IMR-90 (cell line): ENCODE results near the gene TTC29.

ENCODE experiments used
- CEBPB ChIP-seq: IDR thresholded peaks from 2 replicates; pipeline ENCODE4 v1.6.1; 2012; ENCODE audit warnings: low read depth, low read length, improper control_type of control experiment
- CHD1 ChIP-seq: IDR thresholded peaks from 2 replicates; pipeline ENCODE4 v1.6.1; 2012; ENCODE audit warnings: low read depth, low read length, improper control_type of control experiment
- FOS ChIP-seq: fragments of 150-350 bp; IDR thresholded peaks from 2 replicates; pipeline ENCODE4 v1.6.1; 2016; ENCODE audit warnings: low read depth, low read length
- NFE2L2 ChIP-seq: fragments of 150-350 bp; IDR thresholded peaks from 2 replicates; pipeline ENCODE4 v1.6.1; 2016; ENCODE audit warnings: low read depth, mild to moderate bottlenecking, low read length
- POLR2A ChIP-seq: IDR thresholded peaks from 2 replicates; pipeline ENCODE4 v1.6.1; 2012; ENCODE audit warnings: mild to moderate bottlenecking, low read depth, low read length
- RAD21 ChIP-seq: IDR thresholded peaks from 2 replicates; pipeline ENCODE4 v1.6.1; 2012; ENCODE audit warnings: low read length, improper control_type of control experiment
- RCOR1 ChIP-seq: IDR thresholded peaks from 2 replicates; pipeline ENCODE4 v1.6.1; 2012; ENCODE audit warnings: mild to moderate bottlenecking, low read length, improper control_type of control experiment; ENCODE audit not compliant: insufficient replicate concordance
- RFX5 ChIP-seq: IDR thresholded peaks from 2 replicates; pipeline ENCODE4 v1.8.0; 2012; ENCODE audit warnings: low read depth, mild to moderate bottlenecking, low read length, moderate library complexity
- SMC3 ChIP-seq: fragments of 150-350 bp; IDR thresholded peaks from 2 replicates; pipeline ENCODE4 v1.6.1; 2016; ENCODE audit warnings: low read depth, mild to moderate bottlenecking, antibody characterized with exemption, low read length, moderate library complexity
- TF ChIP-seq, protein P1 (sequence below): conservative IDR thresholded peaks from 2 replicates; pipeline ENCODE4 v1.5.1; 2012; ENCODE audit warnings: mild to moderate bottlenecking, low read depth, low read length, improper control_type of control experiment
- TF ChIP-seq, protein P2 (sequence below): fragments of 150-350 bp; IDR thresholded peaks from 2 replicates; pipeline ENCODE4 v1.6.1; 2016; ENCODE audit warnings: low read depth, mild to moderate bottlenecking, low read length, moderate library complexity, borderline replicate concordance

DNA sequence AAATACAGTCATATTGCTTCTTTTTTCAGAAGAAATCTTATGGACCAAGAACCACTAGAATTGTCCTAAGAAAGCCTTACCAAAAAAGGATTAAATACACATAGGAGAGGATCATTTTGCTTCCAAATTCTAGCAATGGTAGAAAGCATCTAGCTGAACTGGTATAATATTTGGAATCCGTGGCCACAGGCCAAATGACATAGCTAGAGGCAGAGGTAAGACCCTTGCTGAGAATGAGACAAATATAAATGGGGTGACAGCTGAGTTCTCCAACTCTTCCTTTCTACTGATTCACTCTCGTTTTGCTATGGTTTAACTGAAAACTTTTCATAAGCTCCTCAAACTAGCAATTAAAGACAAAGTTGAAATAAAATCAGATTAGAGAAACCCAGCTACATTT lies 150.0 kb downstream of the TTC29 start:
- TF ChIP-seq, protein P1, sequence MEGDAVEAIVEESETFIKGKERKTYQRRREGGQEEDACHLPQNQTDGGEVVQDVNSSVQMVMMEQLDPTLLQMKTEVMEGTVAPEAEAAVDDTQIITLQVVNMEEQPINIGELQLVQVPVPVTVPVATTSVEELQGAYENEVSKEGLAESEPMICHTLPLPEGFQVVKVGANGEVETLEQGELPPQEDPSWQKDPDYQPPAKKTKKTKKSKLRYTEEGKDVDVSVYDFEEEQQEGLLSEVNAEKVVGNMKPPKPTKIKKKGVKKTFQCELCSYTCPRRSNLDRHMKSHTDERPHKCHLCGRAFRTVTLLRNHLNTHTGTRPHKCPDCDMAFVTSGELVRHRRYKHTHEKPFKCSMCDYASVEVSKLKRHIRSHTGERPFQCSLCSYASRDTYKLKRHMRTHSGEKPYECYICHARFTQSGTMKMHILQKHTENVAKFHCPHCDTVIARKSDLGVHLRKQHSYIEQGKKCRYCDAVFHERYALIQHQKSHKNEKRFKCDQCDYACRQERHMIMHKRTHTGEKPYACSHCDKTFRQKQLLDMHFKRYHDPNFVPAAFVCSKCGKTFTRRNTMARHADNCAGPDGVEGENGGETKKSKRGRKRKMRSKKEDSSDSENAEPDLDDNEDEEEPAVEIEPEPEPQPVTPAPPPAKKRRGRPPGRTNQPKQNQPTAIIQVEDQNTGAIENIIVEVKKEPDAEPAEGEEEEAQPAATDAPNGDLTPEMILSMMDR: no peak
- TF ChIP-seq POLR2A: no peak
- no peak for TF ChIP-seq CHD1
- no peak for TF ChIP-seq CEBPB
- no peak for TF ChIP-seq SMC3
- TF ChIP-seq RCOR1: no peak
- TF ChIP-seq RAD21: no peak
- TF ChIP-seq RFX5: no peak
- no peak for TF ChIP-seq FOS
- TF ChIP-seq NFE2L2: no peak
- TF ChIP-seq, protein P2, sequence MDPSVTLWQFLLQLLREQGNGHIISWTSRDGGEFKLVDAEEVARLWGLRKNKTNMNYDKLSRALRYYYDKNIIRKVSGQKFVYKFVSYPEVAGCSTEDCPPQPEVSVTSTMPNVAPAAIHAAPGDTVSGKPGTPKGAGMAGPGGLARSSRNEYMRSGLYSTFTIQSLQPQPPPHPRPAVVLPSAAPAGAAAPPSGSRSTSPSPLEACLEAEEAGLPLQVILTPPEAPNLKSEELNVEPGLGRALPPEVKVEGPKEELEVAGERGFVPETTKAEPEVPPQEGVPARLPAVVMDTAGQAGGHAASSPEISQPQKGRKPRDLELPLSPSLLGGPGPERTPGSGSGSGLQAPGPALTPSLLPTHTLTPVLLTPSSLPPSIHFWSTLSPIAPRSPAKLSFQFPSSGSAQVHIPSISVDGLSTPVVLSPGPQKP: no peak
